GM23338 (cell line): ENCODE results near the gene DHDDS.

Experiments
- CREB1 ChIP-seq: fragments of 250-450 bp; sonication (Bioruptor Pico); IDR thresholded peaks from 2 replicates; pipeline ENCODE4 v1.5.0; 2020; ENCODE audit warnings: low read depth, mild to moderate bottlenecking, moderate library complexity
- CTCF ChIP-seq, 2 experiments: fragments of 200-600 bp in 1 of 2; sonication (generic) in 1 of 2; conservative IDR thresholded peaks; 2 replicates each; pipeline versions ENCODE4 v1.5.1 to v1.6.1; 2016 to 2017; ENCODE audit warnings: antibody characterized with exemption in 2 of 2, low read depth in 2 of 2, mild to moderate bottlenecking in 2 of 2, moderate library complexity in 1 of 2
- EZH2 ChIP-seq: fragments of 200-600 bp; sonication (generic); IDR thresholded peaks from one replicate; pipeline ENCODE4 v1.8.0; 2017; ENCODE audit warnings: antibody characterized with exemption, mild to moderate bottlenecking, low read depth; ENCODE audit not compliant: unreplicated experiment
- EZH2phosphoT487 ChIP-seq: fragments of 200-600 bp; sonication (generic); IDR thresholded peaks from one replicate; pipeline ENCODE4 v1.8.1; 2018; ENCODE audit warnings: antibody characterized with exemption; ENCODE audit not compliant: unreplicated experiment
- JUNB ChIP-seq: IDR thresholded peaks from one replicate; pipeline ENCODE4 v1.6.1; 2016; ENCODE audit warnings: antibody characterized with exemption; ENCODE audit not compliant: unreplicated experiment
- NANOG ChIP-seq: IDR thresholded peaks from 2 replicates; pipeline ENCODE4 v1.6.1; 2016; ENCODE audit warnings: antibody characterized with exemption, borderline replicate concordance
- POLR2AphosphoS5 ChIP-seq: IDR thresholded peaks from 2 replicates; pipeline ENCODE4 v1.6.1; 2016; ENCODE audit warnings: antibody characterized with exemption, low read depth
- STAT1 ChIP-seq: IDR thresholded peaks from one replicate; pipeline ENCODE4 v1.6.1; 2016; ENCODE audit warnings: antibody characterized with exemption; ENCODE audit not compliant: unreplicated experiment
- ZNF331 ChIP-seq: fragments of 250-450 bp; sonication (Bioruptor Pico); IDR thresholded peaks from 2 replicates; pipeline ENCODE4 v1.5.0; 2020; ENCODE audit warnings: low read depth, mild to moderate bottlenecking, moderate library complexity
- TF ChIP-seq, protein P1 (sequence below): IDR thresholded peaks from one replicate; pipeline ENCODE4 v1.6.1; 2018; ENCODE audit warnings: antibody characterized with exemption; ENCODE audit not compliant: unreplicated experiment
- TF ChIP-seq, protein P2 (sequence below): fragments of 250-450 bp; sonication (Bioruptor Pico); IDR thresholded peaks from 2 replicates; pipeline ENCODE4 v1.5.0; 2020; ENCODE audit warnings: mild to moderate bottlenecking, moderate library complexity

DNA sequence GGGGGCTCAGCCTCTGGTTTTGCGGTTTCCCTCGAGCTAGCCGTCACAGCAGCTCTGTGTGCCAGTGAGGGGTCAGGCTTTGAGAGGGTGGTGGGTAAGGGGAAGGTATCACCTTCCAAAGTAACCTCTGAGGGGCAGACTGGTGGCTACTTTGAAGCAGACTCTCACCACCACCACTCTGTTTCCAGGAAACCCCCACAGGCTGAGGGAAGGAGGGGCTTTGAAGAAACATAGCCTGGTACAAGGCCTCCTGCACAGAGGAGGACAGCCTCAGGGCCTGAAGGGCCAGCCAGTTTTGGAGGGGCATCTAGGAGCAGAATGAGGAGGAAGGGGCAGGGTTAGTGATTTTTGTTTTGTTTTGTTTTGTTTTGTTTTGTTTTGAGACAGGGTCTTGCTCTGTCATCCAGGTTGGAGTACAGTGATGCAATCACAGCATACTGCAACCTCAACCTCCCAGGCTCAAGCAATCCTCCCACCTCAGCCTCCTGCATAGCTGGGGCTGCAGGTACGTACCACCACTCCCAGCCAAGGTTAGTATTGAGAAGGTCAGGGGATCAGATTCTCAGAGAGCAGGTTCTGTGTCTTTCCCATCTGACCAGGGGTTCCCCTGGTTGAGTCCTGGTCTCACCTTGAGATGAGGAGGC, 42.4 kb upstream of the DHDDS start:
- TF ChIP-seq CTCF (conservative IDR thresholded peaks at IDR 0.05; ENCODE audit: low read depth in 2 of 2), result no peak
- TF ChIP-seq EZH2, result no peak
- TF ChIP-seq POLR2AphosphoS5, result no peak
- TF ChIP-seq EZH2phosphoT487, result no peak
- TF ChIP-seq, protein P1, sequence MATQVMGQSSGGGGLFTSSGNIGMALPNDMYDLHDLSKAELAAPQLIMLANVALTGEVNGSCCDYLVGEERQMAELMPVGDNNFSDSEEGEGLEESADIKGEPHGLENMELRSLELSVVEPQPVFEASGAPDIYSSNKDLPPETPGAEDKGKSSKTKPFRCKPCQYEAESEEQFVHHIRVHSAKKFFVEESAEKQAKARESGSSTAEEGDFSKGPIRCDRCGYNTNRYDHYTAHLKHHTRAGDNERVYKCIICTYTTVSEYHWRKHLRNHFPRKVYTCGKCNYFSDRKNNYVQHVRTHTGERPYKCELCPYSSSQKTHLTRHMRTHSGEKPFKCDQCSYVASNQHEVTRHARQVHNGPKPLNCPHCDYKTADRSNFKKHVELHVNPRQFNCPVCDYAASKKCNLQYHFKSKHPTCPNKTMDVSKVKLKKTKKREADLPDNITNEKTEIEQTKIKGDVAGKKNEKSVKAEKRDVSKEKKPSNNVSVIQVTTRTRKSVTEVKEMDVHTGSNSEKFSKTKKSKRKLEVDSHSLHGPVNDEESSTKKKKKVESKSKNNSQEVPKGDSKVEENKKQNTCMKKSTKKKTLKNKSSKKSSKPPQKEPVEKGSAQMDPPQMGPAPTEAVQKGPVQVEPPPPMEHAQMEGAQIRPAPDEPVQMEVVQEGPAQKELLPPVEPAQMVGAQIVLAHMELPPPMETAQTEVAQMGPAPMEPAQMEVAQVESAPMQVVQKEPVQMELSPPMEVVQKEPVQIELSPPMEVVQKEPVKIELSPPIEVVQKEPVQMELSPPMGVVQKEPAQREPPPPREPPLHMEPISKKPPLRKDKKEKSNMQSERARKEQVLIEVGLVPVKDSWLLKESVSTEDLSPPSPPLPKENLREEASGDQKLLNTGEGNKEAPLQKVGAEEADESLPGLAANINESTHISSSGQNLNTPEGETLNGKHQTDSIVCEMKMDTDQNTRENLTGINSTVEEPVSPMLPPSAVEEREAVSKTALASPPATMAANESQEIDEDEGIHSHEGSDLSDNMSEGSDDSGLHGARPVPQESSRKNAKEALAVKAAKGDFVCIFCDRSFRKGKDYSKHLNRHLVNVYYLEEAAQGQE, result no peak
- no peak for TF ChIP-seq CREB1 (CRISPR knock-in tag)
- TF ChIP-seq ZNF331 (CRISPR knock-in tag), result no peak
- no peak for TF ChIP-seq STAT1
- TF ChIP-seq, protein P2, sequence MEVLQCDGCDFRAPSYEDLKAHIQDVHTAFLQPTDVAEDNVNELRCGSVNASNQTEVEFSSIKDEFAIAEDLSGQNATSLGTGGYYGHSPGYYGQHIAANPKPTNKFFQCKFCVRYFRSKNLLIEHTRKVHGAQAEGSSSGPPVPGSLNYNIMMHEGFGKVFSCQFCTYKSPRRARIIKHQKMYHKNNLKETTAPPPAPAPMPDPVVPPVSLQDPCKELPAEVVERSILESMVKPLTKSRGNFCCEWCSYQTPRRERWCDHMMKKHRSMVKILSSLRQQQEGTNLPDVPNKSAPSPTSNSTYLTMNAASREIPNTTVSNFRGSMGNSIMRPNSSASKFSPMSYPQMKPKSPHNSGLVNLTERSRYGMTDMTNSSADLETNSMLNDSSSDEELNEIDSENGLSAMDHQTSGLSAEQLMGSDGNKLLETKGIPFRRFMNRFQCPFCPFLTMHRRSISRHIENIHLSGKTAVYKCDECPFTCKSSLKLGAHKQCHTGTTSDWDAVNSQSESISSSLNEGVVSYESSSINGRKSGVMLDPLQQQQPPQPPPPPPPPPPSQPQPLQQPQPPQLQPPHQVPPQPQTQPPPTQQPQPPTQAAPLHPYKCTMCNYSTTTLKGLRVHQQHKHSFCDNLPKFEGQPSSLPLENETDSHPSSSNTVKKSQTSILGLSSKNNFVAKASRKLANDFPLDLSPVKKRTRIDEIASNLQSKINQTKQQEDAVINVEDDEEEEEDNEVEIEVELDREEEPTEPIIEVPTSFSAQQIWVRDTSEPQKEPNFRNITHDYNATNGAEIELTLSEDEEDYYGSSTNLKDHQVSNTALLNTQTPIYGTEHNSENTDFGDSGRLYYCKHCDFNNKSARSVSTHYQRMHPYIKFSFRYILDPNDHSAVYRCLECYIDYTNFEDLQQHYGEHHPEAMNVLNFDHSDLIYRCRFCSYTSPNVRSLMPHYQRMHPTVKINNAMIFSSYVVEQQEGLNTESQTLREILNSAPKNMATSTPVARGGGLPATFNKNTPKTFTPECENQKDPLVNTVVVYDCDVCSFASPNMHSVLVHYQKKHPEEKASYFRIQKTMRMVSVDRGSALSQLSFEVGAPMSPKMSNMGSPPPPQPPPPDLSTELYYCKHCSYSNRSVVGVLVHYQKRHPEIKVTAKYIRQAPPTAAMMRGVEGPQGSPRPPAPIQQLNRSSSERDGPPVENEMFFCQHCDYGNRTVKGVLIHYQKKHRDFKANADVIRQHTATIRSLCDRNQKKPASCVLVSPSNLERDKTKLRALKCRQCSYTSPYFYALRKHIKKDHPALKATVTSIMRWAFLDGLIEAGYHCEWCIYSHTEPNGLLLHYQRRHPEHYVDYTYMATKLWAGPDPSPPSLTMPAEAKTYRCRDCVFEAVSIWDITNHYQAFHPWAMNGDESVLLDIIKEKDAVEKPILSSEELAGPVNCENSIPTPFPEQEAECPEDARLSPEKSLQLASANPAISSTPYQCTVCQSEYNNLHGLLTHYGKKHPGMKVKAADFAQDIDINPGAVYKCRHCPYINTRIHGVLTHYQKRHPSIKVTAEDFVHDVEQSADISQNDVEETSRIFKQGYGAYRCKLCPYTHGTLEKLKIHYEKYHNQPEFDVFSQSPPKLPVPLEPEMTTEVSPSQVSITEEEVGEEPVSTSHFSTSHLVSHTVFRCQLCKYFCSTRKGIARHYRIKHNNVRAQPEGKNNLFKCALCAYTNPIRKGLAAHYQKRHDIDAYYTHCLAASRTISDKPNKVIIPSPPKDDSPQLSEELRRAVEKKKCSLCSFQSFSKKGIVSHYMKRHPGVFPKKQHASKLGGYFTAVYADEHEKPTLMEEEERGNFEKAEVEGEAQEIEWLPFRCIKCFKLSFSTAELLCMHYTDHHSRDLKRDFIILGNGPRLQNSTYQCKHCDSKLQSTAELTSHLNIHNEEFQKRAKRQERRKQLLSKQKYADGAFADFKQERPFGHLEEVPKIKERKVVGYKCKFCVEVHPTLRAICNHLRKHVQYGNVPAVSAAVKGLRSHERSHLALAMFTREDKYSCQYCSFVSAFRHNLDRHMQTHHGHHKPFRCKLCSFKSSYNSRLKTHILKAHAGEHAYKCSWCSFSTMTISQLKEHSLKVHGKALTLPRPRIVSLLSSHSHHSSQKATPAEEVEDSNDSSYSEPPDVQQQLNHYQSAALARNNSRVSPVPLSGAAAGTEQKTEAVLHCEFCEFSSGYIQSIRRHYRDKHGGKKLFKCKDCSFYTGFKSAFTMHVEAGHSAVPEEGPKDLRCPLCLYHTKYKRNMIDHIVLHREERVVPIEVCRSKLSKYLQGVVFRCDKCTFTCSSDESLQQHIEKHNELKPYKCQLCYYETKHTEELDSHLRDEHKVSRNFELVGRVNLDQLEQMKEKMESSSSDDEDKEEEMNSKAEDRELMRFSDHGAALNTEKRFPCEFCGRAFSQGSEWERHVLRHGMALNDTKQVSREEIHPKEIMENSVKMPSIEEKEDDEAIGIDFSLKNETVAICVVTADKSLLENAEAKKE (CRISPR knock-in tag), result no peak
- no peak for TF ChIP-seq JUNB
- no peak for TF ChIP-seq NANOG
